Activated naive CD8-positive, alpha-beta T cell treated with anti-CD3 and anti-CD28 coated beads, Interleukin-2, amount 50 U/mL, for 24 hours (primary cell): ENCODE measurements around the gene GNAS-AS1.

Source experiments
- ATAC-seq: fragments of 150-1000 bp; cut with Tn5 transposase; one replicate; pipeline ENCODE4 v1.10.0; 2021
- DNase-seq: peaks from one replicate; pipeline ENCODE4 v3.0.0; 2021
- H3K27ac Mint-ChIP-seq: one replicate; pipeline ENCODE4 v1.8.0; 2021; ENCODE audit warnings: mild to moderate bottlenecking, mixed read lengths
- H3K27me3 Mint-ChIP-seq: one replicate; pipeline ENCODE4 v1.8.0; 2021; ENCODE audit warnings: mixed read lengths
- H3K36me3 Mint-ChIP-seq: one replicate; pipeline ENCODE4 v1.8.0; 2021; ENCODE audit warnings: low read depth, mixed read lengths
- H3K4me1 Mint-ChIP-seq: one replicate; pipeline ENCODE4 v1.8.0; 2021; ENCODE audit warnings: mixed read lengths
- H3K4me3 Mint-ChIP-seq: one replicate; pipeline ENCODE4 v1.8.0; 2021; ENCODE audit warnings: mild to moderate bottlenecking, moderate library complexity, mixed read lengths
- H3K9me3 Mint-ChIP-seq: one replicate; pipeline ENCODE4 v1.8.0; 2021; ENCODE audit warnings: mixed read lengths

Gene GNAS-AS1

DNA sequence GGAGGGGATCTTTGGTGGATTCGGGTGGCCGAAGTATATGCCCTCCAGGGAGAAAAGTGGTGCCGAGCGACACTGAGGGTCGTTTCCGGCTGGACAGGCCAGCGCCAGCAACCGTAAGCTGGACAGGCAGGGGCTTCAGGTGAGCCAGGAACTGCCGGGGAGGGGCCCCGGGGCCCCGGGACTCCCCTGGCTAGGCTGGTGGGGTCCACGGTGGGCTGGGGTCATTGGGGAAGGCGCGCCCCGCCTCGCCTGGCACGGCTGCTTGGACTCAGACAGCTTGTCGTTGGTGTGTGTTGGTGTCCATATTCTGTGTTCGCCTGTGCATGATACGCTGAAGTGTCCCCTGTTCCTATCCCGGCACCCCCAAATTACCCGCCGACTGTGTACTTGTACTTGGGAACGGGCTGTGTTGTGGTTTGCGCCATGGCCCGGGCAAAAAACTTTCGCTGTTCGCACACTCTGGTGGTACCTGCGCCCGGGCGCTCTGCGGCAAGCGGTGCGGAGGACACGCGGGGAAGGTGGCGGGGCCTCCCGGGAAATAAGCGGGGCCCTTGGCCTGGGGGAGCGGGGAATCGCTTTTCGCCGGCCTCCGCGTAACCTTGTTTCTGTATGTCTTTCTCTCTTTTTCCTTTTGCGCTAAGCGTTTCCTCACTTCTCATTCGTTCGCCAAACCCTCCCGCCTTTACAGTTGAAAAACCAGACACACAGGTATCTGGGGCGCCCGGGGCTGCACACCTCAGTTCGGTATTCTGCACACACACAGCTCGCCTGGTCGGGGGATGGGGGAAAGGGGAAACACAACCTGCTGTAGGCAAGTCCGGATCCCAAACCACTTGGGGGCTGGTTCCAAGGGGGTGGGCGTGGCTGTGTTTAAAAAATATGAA, 5.0 kb upstream of the GNAS-AS1 start:
- Mint-ChIP-seq H3K27me3 (peaks cover 59% of the 10 kb centered on the region), H3K4me3 (no peak overlapping the region), H3K36me3 (no peaks in the 10 kb centered on the region)

GRCh38 chr20:58854638-58855471, 4.2 kb upstream of the GNAS-AS1 start:
- DNase-seq, result no peak
- H3K4me3 Mint-ChIP-seq, result peak overlapping the region; percentile 29
- peaks cover 56% of the 10 kb centered on the region for H3K27me3 Mint-ChIP-seq
- peaks cover 17% of the 10 kb centered on the region for H3K4me1 Mint-ChIP-seq
- no peak overlapping the region for H3K27ac Mint-ChIP-seq
- no peak for ATAC-seq
- no peaks in the 10 kb centered on the region for H3K36me3 Mint-ChIP-seq
- H3K9me3 Mint-ChIP-seq, result no peaks in the 10 kb centered on the region

More for the DNA sequence above, 5.0 kb upstream of the GNAS-AS1 start:
- no peak for DNase-seq
- no peak for ATAC-seq
- Mint-ChIP-seq H3K27ac (no peak overlapping the region), H3K4me1 (peaks cover 13% of the 10 kb centered on the region), H3K9me3 (no peaks in the 10 kb centered on the region)

DNA sequence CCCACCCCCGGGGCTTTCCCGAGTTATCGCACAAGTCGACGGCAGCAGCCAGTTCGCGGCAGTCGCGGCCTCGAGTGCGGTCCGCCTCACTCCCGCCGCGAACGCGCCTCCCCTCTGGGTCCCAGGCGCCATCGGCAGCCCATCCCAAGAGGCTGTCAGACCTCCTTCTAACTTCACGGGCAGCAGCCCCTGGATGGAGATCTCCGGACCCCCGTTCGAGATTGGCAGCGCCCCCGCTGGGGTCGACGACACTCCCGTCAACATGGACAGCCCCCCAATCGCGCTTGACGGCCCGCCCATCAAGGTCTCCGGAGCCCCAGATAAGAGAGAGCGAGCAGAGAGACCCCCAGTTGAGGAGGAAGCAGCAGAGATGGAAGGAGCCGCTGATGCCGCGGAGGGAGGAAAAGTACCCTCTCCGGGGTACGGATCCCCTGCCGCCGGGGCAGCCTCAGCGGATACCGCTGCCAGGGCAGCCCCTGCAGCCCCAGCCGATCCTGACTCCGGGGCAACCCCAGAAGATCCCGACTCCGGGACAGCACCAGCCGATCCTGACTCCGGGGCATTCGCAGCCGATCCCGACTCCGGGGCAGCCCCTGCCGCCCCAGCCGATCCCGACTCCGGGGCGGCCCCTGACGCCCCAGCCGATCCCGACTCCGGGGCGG, 3.4 kb upstream of the GNAS-AS1 start:
- Mint-ChIP-seq H3K27ac (no peak overlapping the region), H3K4me3 (no peak overlapping the region), H3K36me3 (no peaks in the 10 kb centered on the region), H3K4me1 (peaks cover 18% of the 10 kb centered on the region), H3K27me3 (peaks cover 60% of the 10 kb centered on the region), H3K9me3 (no peaks in the 10 kb centered on the region)
- no peak for DNase-seq
- ATAC-seq, result no peak

- H3K27ac Mint-ChIP-seq, result no peak overlapping the region
- H3K36me3 Mint-ChIP-seq, result no peaks in the 10 kb centered on the region
- H3K4me3 Mint-ChIP-seq, result no peak overlapping the region
- peaks cover 57% of the 10 kb centered on the region for H3K27me3 Mint-ChIP-seq
- peaks cover 20% of the 10 kb centered on the region for H3K4me1 Mint-ChIP-seq
- no peak for ATAC-seq
- DNase-seq, result no peak
- H3K9me3 Mint-ChIP-seq, result no peaks in the 10 kb centered on the region
Measured at GRCh38 chr20:58853466-58853865, 2.8 kb upstream of the GNAS-AS1 start.

DNA sequence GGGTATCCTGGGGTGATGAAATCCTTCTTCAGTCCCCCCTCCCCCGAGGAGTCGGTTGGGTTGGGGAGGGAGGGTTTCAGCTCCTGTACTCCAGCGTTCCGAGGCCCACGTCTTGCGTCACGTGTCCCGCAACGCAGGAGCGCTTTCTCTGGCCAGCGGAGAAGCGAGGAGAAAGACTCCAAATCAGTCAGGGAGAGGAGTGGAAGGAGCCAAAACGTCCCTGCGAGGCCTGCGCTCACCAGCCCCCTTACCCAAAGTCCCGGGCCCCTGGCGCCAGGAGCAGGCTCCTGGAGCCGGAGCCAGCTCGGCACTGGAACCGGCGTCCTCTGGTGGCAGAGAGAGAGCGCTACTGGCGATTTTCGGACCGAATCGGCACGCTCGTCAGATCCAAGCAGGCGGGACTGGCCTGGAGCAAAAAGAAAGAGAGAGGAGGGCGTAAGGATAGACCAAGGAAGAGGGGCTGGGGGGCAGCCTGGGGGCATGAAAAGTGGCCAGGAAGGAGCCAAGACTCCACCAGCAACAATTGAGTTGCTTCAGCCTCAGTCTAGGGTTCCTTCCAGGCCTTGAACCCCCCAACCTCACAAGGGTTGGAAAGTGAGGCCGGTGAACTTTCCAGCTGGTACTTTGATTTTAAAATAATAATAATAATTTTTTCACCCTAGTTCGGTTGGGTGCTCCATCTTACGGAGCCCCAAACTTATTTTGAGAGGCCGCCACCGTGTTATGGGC, 2.0 kb upstream of the GNAS-AS1 start, which contains the start of gene GNAS:
Gene GNAS (plus strand): TSS at position 174 of the 729 bp plus-strand sequence.
- peaks cover 59% of the 10 kb centered on the region for H3K27me3 Mint-ChIP-seq
- no peak for ATAC-seq
- no peaks in the 10 kb centered on the region for H3K36me3 Mint-ChIP-seq
- peak within 1 kb of the TSS; percentile 86 for H3K4me3 Mint-ChIP-seq
- no peak within 1 kb of the TSS for H3K27ac Mint-ChIP-seq
- DNase-seq, result peak; percentile 70
- peaks cover 28% of the 10 kb centered on the region for H3K4me1 Mint-ChIP-seq
- H3K9me3 Mint-ChIP-seq, result no peaks in the 10 kb centered on the region

DNA sequence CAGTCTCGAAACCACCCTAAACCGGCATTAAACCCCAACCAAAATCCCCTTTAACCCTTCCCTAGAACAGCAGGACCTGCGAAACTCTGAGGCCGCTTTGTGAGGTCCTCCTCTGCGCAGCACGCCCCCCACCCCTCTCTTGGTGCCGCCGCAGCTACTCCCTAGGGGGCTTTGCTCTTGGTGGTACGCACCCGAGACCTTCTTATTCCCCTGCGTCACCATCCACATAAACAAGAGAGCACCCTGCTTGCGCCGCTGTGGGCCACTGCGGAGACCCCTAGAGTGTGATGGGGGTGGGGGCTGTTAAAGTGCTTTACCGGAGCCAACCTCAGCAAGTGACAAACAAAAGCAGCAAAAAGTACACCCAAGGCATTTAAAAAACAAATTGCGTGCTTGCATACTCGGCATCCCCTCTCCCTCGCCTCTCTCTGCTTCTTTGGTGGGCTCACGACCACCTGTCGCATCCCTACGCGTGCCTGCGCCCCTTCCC, 1.3 kb upstream of the GNAS-AS1 start:
- Mint-ChIP-seq H3K27ac (no peak overlapping the region), H3K36me3 (no peaks in the 10 kb centered on the region), H3K4me3 (peak overlapping the region; percentile 86), H3K9me3 (no peaks in the 10 kb centered on the region), H3K4me1 (peaks cover 35% of the 10 kb centered on the region), H3K27me3 (peaks cover 57% of the 10 kb centered on the region)
- no peak for ATAC-seq
- DNase-seq, result no peak

GRCh38 chr20:58851221-58851968, 693 bp upstream of the GNAS-AS1 start:
- ATAC-seq, result peak; percentile 11
- H3K4me3 Mint-ChIP-seq, result peak overlapping the region; percentile 86
- no peaks in the 10 kb centered on the region for H3K36me3 Mint-ChIP-seq
- peaks cover 55% of the 10 kb centered on the region for H3K27me3 Mint-ChIP-seq
- H3K4me1 Mint-ChIP-seq, result peaks cover 35% of the 10 kb centered on the region
- no peak overlapping the region for H3K27ac Mint-ChIP-seq
- H3K9me3 Mint-ChIP-seq, result no peaks in the 10 kb centered on the region
- DNase-seq, result no peak

- Mint-ChIP-seq H3K27me3 (peaks cover 72% of the 10 kb centered on the region), H3K9me3 (no peaks in the 10 kb centered on the region), H3K27ac (no peak overlapping the region), H3K4me3 (no peak overlapping the region), H3K36me3 (no peaks in the 10 kb centered on the region), H3K4me1 (peaks cover 29% of the 10 kb centered on the region)
- ATAC-seq (peak; percentile 27), DNase-seq (no peak)
Measured at GRCh38 chr20:58847463-58847862, 3.2 kb downstream of the GNAS-AS1 start.

- Mint-ChIP-seq H3K27ac (no peak overlapping the region), H3K9me3 (no peaks in the 10 kb centered on the region), H3K36me3 (peaks cover 6% of the 10 kb centered on the region), H3K27me3 (peaks cover 75% of the 10 kb centered on the region), H3K4me1 (peaks cover 27% of the 10 kb centered on the region), H3K4me3 (no peak overlapping the region)
- no peak for DNase-seq
- ATAC-seq, result no peak
Measured at GRCh38 chr20:58845706-58846105, 5.0 kb downstream of the GNAS-AS1 start.

DNA sequence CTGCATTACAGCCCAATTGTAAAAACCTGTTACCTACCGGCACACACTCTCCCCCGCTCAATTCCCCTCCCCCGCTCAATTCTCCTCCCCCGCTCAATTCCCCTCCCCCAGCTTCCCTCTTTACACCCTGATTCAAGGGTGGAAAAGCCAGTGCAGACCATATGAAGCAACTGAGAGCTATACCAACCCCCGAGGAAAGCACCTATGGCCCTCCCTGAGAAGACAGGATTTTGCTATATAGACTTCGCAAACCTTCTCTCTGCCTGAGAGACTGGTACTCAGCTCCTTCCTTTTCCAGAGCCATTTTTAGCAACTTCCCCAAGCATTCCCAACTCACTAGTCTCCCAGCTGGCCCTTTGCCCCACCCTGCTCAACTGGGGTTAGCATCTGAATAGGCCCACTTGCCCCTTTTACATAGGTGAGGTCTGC, 7.6 kb downstream of the GNAS-AS1 start:
- DNase-seq, result no peak
- peaks cover 21% of the 10 kb centered on the region for H3K4me1 Mint-ChIP-seq
- H3K27ac Mint-ChIP-seq, result no peak overlapping the region
- H3K36me3 Mint-ChIP-seq, result peaks cover 6% of the 10 kb centered on the region
- no peak overlapping the region for H3K4me3 Mint-ChIP-seq
- ATAC-seq, result no peak
- no peaks in the 10 kb centered on the region for H3K9me3 Mint-ChIP-seq
- peaks cover 78% of the 10 kb centered on the region for H3K27me3 Mint-ChIP-seq

GRCh38 chr20:58842276-58842675, 8.4 kb downstream of the GNAS-AS1 start:
- Mint-ChIP-seq H3K27me3 (peaks cover 75% of the 10 kb centered on the region), H3K4me1 (peaks cover 12% of the 10 kb centered on the region), H3K27ac (no peak overlapping the region), H3K9me3 (no peaks in the 10 kb centered on the region), H3K36me3 (peaks cover 6% of the 10 kb centered on the region), H3K4me3 (no peak overlapping the region)
- ATAC-seq (no peak), DNase-seq (no peak)

DNA sequence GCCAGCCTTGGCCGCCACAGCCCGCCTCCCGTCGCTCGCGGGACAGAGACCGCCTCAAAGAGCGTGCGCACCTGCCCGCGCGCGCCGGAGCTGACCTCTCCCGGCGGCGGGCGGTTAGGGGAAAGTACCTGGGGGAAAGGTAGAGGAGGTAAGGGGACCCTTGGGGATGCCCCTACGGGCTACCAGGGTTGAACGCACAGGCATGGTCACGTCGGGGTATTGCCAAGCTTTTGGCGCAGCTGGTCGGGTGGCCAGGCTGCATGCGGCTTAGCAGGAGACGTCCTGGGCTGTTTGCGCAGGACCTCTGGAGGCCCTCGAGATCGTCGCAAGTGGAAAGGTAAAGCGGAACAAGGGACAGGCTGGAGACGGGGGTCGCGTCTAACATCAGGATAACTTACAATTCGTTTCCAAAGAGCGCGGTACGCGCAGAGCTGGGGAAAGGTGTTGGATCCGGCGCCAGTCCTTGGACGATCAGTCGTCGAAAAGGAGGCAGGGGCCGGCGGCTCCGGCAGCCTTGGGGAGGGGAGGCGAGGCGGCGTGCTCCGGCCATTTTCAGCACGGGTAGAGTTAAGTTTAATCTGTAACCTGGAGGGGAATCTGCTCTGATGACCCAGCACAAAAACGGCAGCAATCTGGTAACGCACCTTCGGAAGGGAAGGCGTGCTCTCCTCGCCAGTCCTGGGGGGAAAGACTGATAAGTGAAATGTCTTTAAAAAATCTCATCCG, 9.0 kb downstream of the GNAS-AS1 start:
- Mint-ChIP-seq H3K4me3 (no peak overlapping the region), H3K4me1 (peaks cover 10% of the 10 kb centered on the region), H3K36me3 (peaks cover 6% of the 10 kb centered on the region), H3K27me3 (peaks cover 71% of the 10 kb centered on the region), H3K9me3 (no peaks in the 10 kb centered on the region), H3K27ac (no peak overlapping the region)
- ATAC-seq (no peak), DNase-seq (no peak)
